ENCODE measurements around the gene MKRN2. TPM values are rescaled to one million over a fixed set of nuclear protein-coding genes. Genes with fewer than 3 reads are reported as not detected.

The MKRN2 gene
- total RNA-seq, 3 donors from 2014 or later, result 19.5 to 23.8 (median 20.2) TPM

- Histone ChIP-seq H3K4me3 (no peak overlapping the region), H3K36me3 (ENCODE audit: low read depth) (peaks cover 20% of the 10 kb centered on the region), H3K4me1 (ENCODE audit: low read depth) (no peaks in the 10 kb centered on the region), H3K9me3 (no peaks in the 10 kb centered on the region)
- intact Hi-C loops (cut with DNase I, micrococcal nuclease), result no loop called here
- TF ChIP-seq CTCF (IDR thresholded peaks at IDR 0.05), result no peak
- DNase-seq (no peak), ATAC-seq (no peak)
These were observed 31.4 kb downstream of the MKRN2 start for GRCh38 chr3:12588039-12589009.

GRCh38 chr3:12590096-12590495, 33.2 kb downstream of the MKRN2 start:
- TF ChIP-seq CTCF (IDR thresholded peaks at IDR 0.05), result no peak
- Histone ChIP-seq H3K9me3 (no peaks in the 10 kb centered on the region), H3K36me3 (ENCODE audit: low read depth) (peaks cover 16% of the 10 kb centered on the region), H3K4me1 (ENCODE audit: low read depth) (no peaks in the 10 kb centered on the region), H3K4me3 (no peak overlapping the region)
- DNase-seq, result no peak
- intact Hi-C loops (cut with DNase I, micrococcal nuclease), result no loop called here
- peak; percentile 42 for ATAC-seq

GRCh38 chr3:12591456-12591855, 34.6 kb downstream of the MKRN2 start:
- H3K36me3 ChIP-seq (ENCODE audit: low read depth), result peaks cover 6% of the 10 kb centered on the region
- H3K9me3 ChIP-seq, result no peaks in the 10 kb centered on the region
- H3K4me3 ChIP-seq, result no peak overlapping the region
- DNase-seq (no peak), ATAC-seq (no peak)
- no peaks in the 10 kb centered on the region for H3K4me1 ChIP-seq (ENCODE audit: low read depth)
- TF ChIP-seq CTCF (IDR thresholded peaks at IDR 0.05), result no peak
- intact Hi-C loops (cut with DNase I, micrococcal nuclease), result no loop called here

GRCh38 chr3:12591997-12592715, 35.3 kb downstream of the MKRN2 start:
- Histone ChIP-seq H3K4me3 (no peak overlapping the region), H3K9me3 (no peaks in the 10 kb centered on the region), H3K36me3 (ENCODE audit: low read depth) (peaks cover 6% of the 10 kb centered on the region), H3K4me1 (ENCODE audit: low read depth) (no peaks in the 10 kb centered on the region)
- DNase-seq (no peak), ATAC-seq (no peak)
- intact Hi-C loops (cut with DNase I, micrococcal nuclease), result no loop called here
- TF ChIP-seq CTCF (IDR thresholded peaks at IDR 0.05), result no peak

- Histone ChIP-seq H3K9me3 (no peaks in the 10 kb centered on the region), H3K36me3 (ENCODE audit: low read depth) (peaks cover 6% of the 10 kb centered on the region), H3K4me3 (no peak overlapping the region), H3K4me1 (ENCODE audit: low read depth) (no peaks in the 10 kb centered on the region)
- no peak for ATAC-seq
- TF ChIP-seq CTCF (IDR thresholded peaks at IDR 0.05), result no peak
- no peak for DNase-seq
- intact Hi-C loops (cut with DNase I, micrococcal nuclease), result no loop called here
These were observed 36.6 kb downstream of the MKRN2 start for GRCh38 chr3:12593473-12593872.
